IMR-90 (cell line): ENCODE data around the gene KRT86. TPM values are rescaled to one million over a fixed set of nuclear protein-coding genes. Genes with fewer than 3 reads are reported as not detected.

ENCODE experiments used
- ATAC-seq: fragments of 200-7000 bp; cut with Tn5 transposase; 2 replicates; pipeline ENCODE4 v1.9.1; 2020; ENCODE audit warnings: low read depth, mild to moderate bottlenecking, moderate library complexity
- BruUV-seq: library from RNA; stranded (reverse); fragments of 400-500 nt; replicated peaks from 2 replicates; lab custom pipeline; 2021; lab: Mats Ljungman, UMichigan
- CTCF ChIA-PET: fragments of 300-600 bp; formaldehyde crosslinking; extraction: SDS; loops from one replicate; lab custom pipeline; 2021; ENCODE audit warnings: antibody characterized with exemption; lab: Yijun Ruan, JAX
- POLR2A ChIA-PET: fragments of 300-600 bp; sonication (Branson Sonifier 250); formaldehyde crosslinking; loops from one replicate; lab custom pipeline; 2022; ENCODE audit warnings: antibody characterized with exemption; ENCODE audit not compliant: unreplicated experiment; lab: Charles Lee
- DNase-seq: peaks from one replicate; pipeline ENCODE4 v3.0.0; 2013
- H2AFZ ChIP-seq: replicated peaks from 2 replicates; pipeline ENCODE3; 2013; ENCODE audit warnings: low read length, mild to moderate bottlenecking; ENCODE audit not compliant: poor library complexity
- H2AK5ac ChIP-seq: 2 replicates; pipeline ENCODE4 v1.6.1; 2013; ENCODE audit warnings: low read depth, low read length, inconsistent platforms
- H2AK9ac ChIP-seq: replicated peaks from 2 replicates; pipeline ENCODE3; 2013; ENCODE audit warnings: mild to moderate bottlenecking, low read depth, low read length, moderate library complexity; ENCODE audit not compliant: poor library complexity
- H2BK120ac ChIP-seq: 2 replicates; pipeline ENCODE4 v1.6.1; 2013; ENCODE audit warnings: low read depth, low read length, inconsistent platforms
- H2BK15ac ChIP-seq: 3 replicates; pipeline ENCODE4 v1.6.1; 2013; ENCODE audit warnings: low read depth, low read length, inconsistent platforms
- H2BK20ac ChIP-seq: 2 replicates; pipeline ENCODE4 v1.6.1; 2013; ENCODE audit warnings: low read depth, mild to moderate bottlenecking, inconsistent platforms, low read length, moderate library complexity
- H2BK5ac ChIP-seq: 2 replicates; pipeline ENCODE4 v1.6.1; 2013; ENCODE audit warnings: mild to moderate bottlenecking, low read depth, low read length, inconsistent platforms; ENCODE audit not compliant: poor library complexity, severe bottlenecking
- H3K14ac ChIP-seq: replicated peaks from 2 replicates; pipeline ENCODE4 v1.6.1; 2013; ENCODE audit warnings: low read depth, low read length, inconsistent platforms
- H3K18ac ChIP-seq: 2 replicates; pipeline ENCODE4 v1.6.1; 2013; ENCODE audit warnings: low read depth, low read length, control low read depth
- H3K23ac ChIP-seq: 2 replicates; pipeline ENCODE4 v1.6.1; 2013; ENCODE audit warnings: low read depth, low read length, inconsistent platforms
- H3K27ac ChIP-seq: 2 replicates; pipeline ENCODE4 v1.5.1; 2013; ENCODE audit warnings: mild to moderate bottlenecking, control low read depth, low read length; ENCODE audit not compliant: insufficient read depth
- H3K27me3 ChIP-seq: 2 replicates; pipeline ENCODE4 v1.6.1; 2013; ENCODE audit warnings: low read length; ENCODE audit not compliant: control insufficient read depth, insufficient read depth
- H3K36me3 ChIP-seq: 2 replicates; pipeline ENCODE4 v1.6.1; 2013; ENCODE audit warnings: low read length, mixed read lengths; ENCODE audit not compliant: control insufficient read depth, insufficient read depth
- H3K4ac ChIP-seq: 2 replicates; pipeline ENCODE4 v1.6.1; 2013; ENCODE audit warnings: low read depth, low read length, inconsistent platforms
- H3K4me1 ChIP-seq: 2 replicates; pipeline ENCODE4 v1.6.1; 2013; ENCODE audit warnings: low read length, mixed read lengths; ENCODE audit not compliant: control insufficient read depth, insufficient read depth
- H3K4me2 ChIP-seq: 2 replicates; pipeline ENCODE4 v1.6.1; 2013; ENCODE audit warnings: low read depth, mild to moderate bottlenecking, control low read depth, low read length, moderate library complexity
- H3K4me3 ChIP-seq: 2 replicates; pipeline ENCODE4 v1.5.1; 2013; ENCODE audit warnings: low read depth, mild to moderate bottlenecking, control low read depth, low read length, moderate library complexity; ENCODE audit not compliant: insufficient read depth
- H3K56ac ChIP-seq: 2 replicates; pipeline ENCODE4 v1.6.1; 2013; ENCODE audit warnings: low read length, inconsistent platforms; ENCODE audit not compliant: insufficient read depth; ENCODE audit errors: extremely low read depth
- H3K79me1 ChIP-seq, 2 experiments: 2 replicates each; pipeline ENCODE4 v1.6.1; 2013; ENCODE audit warnings: low read length in 2 of 2, inconsistent platforms in 1 of 2, low read depth in 1 of 2
- H3K9ac ChIP-seq: 2 replicates; pipeline ENCODE4 v1.6.1; 2013; ENCODE audit warnings: low read depth, low read length, control low read depth
- H3K9me1 ChIP-seq: 2 replicates; pipeline ENCODE4 v1.6.1; 2013; ENCODE audit warnings: low read length, inconsistent platforms; ENCODE audit not compliant: insufficient read depth
- H3K9me3 ChIP-seq: 2 replicates; pipeline ENCODE4 v1.6.1; 2013; ENCODE audit warnings: low read length; ENCODE audit not compliant: control insufficient read depth, insufficient read depth
- H4K20me1 ChIP-seq: 2 replicates; pipeline ENCODE4 v1.6.1; 2013; ENCODE audit warnings: low read length, inconsistent platforms; ENCODE audit not compliant: insufficient read depth
- H4K5ac ChIP-seq: 2 replicates; pipeline ENCODE4 v1.6.1; 2013; ENCODE audit warnings: mild to moderate bottlenecking, low read depth, low read length, control low read depth
- H4K8ac ChIP-seq, 2 experiments: 2 replicates each; pipeline ENCODE4 v1.6.1; 2013; ENCODE audit warnings: low read depth in 2 of 2, low read length in 2 of 2, control low read depth in 1 of 2, inconsistent platforms in 1 of 2
- H4K91ac ChIP-seq: 2 replicates; pipeline ENCODE4 v1.6.1; 2013; ENCODE audit warnings: low read depth, low read length, inconsistent platforms; ENCODE audit not compliant: insufficient read depth
- BHLHE40 ChIP-seq: fragments of 150-350 bp; IDR thresholded peaks from 2 replicates; pipeline ENCODE4 v1.6.1; 2016; ENCODE audit warnings: mild to moderate bottlenecking, low read depth, low read length
- CEBPB ChIP-seq: IDR thresholded peaks from 2 replicates; pipeline ENCODE4 v1.6.1; 2012; ENCODE audit warnings: low read depth, low read length, improper control_type of control experiment
- CHD1 ChIP-seq: IDR thresholded peaks from 2 replicates; pipeline ENCODE4 v1.6.1; 2012; ENCODE audit warnings: low read depth, low read length, improper control_type of control experiment
- CTCF ChIP-seq: conservative IDR thresholded peaks from 2 replicates; pipeline ENCODE4 v1.5.1; 2012; ENCODE audit warnings: mild to moderate bottlenecking, low read depth, low read length, improper control_type of control experiment
- ELK1 ChIP-seq: fragments of 150-350 bp; IDR thresholded peaks from 2 replicates; pipeline ENCODE4 v1.6.1; 2016; ENCODE audit warnings: low read depth, mild to moderate bottlenecking, low read length, moderate library complexity, borderline replicate concordance
- FOS ChIP-seq: fragments of 150-350 bp; IDR thresholded peaks from 2 replicates; pipeline ENCODE4 v1.6.1; 2016; ENCODE audit warnings: low read depth, low read length
- MAFK ChIP-seq: IDR thresholded peaks from 2 replicates; pipeline ENCODE4 v1.6.1; 2012; ENCODE audit warnings: low read depth, low read length, improper control_type of control experiment
- MAZ ChIP-seq: IDR thresholded peaks from 2 replicates; pipeline ENCODE4 v1.6.1; 2012; ENCODE audit warnings: low read depth, mild to moderate bottlenecking, low read length, improper control_type of control experiment, moderate library complexity, borderline replicate concordance
- MXI1 ChIP-seq: IDR thresholded peaks from 2 replicates; pipeline ENCODE4 v1.6.1; 2012; ENCODE audit warnings: low read depth, mild to moderate bottlenecking, low read length, moderate library complexity, borderline replicate concordance
- NFE2L2 ChIP-seq: fragments of 150-350 bp; IDR thresholded peaks from 2 replicates; pipeline ENCODE4 v1.6.1; 2016; ENCODE audit warnings: low read depth, mild to moderate bottlenecking, low read length
- POLR2A ChIP-seq: IDR thresholded peaks from 2 replicates; pipeline ENCODE4 v1.6.1; 2012; ENCODE audit warnings: mild to moderate bottlenecking, low read depth, low read length
- RCOR1 ChIP-seq: IDR thresholded peaks from 2 replicates; pipeline ENCODE4 v1.6.1; 2012; ENCODE audit warnings: mild to moderate bottlenecking, low read length, improper control_type of control experiment; ENCODE audit not compliant: insufficient replicate concordance
- RFX5 ChIP-seq: IDR thresholded peaks from 2 replicates; pipeline ENCODE4 v1.8.0; 2012; ENCODE audit warnings: low read depth, mild to moderate bottlenecking, low read length, moderate library complexity
- SMC3 ChIP-seq: fragments of 150-350 bp; IDR thresholded peaks from 2 replicates; pipeline ENCODE4 v1.6.1; 2016; ENCODE audit warnings: low read depth, mild to moderate bottlenecking, antibody characterized with exemption, low read length, moderate library complexity
- USF2 ChIP-seq: fragments of 150-350 bp; IDR thresholded peaks from 2 replicates; pipeline ENCODE4 v1.6.1; 2017; ENCODE audit warnings: mild to moderate bottlenecking, antibody characterized with exemption, low read length, low read depth
- WGBS, 2 experiments: methylation state at CpG; one replicate each; pipeline versions ENCODE4 v1.1.5 to v1.1.7; 2013; ENCODE audit warnings: missing lambda C conversion rate in 2 of 2; ENCODE audit not compliant: insufficient read length in 1 of 2; ENCODE audit errors: extremely low coverage in 2 of 2; 5-methylcytosine and 5-hydroxymethylcytosine counted together
- dilution Hi-C: fragments of 300-500 bp; cut with HindIII; formaldehyde crosslinking; loops from one replicate; pipeline ENCODE4 v1.14.3; 2018; ENCODE audit warnings: low sequenced_read_pairs; ENCODE audit not compliant: unreplicated experiment
- in situ Hi-C: fragments of 300-500 bp; cut with MboI; formaldehyde crosslinking; loops from 3 replicates; pipeline ENCODE4 v1.14.3; 2019; ENCODE audit warnings: low sequenced_read_pairs, inconsistent platforms, mixed read lengths
- intact Hi-C: fragments of 100-400 bp; cut with micrococcal nuclease; formaldehyde crosslinking; loops from 2 replicates; pipeline ENCODE4 v1.10.0; 2022
- polyA plus RNA-seq, 3 experiments: library from polyadenylated mRNA; depleted of rRNA; stranded (reverse); fragments of >200 nt; gene quantifications; 2 replicates each; pipeline ENCODE4 v1.2.3, GENCODE V29; 2012; ENCODE audit warnings: low replicate concordance in 1 of 3
- total RNA-seq: library from RNA; depleted of rRNA; stranded (reverse); fragments of >200 nt; gene quantifications from 2 replicates; pipeline ENCODE4 v1.2.3, GENCODE V29; 2012

The KRT86 gene
- total and polyA plus RNA-seq, 2 of the 4 experiments (the other 2 are of a cell fraction): not detected

- Histone ChIP-seq H3K27me3 (peaks cover 33% of the 10 kb centered on the region), H4K8ac (no peak overlapping the region), H2BK5ac (no peak overlapping the region), H3K56ac (no peak overlapping the region), H4K91ac (no peak overlapping the region), H4K20me1 (no peaks in the 10 kb centered on the region), H3K36me3 (no peaks in the 10 kb centered on the region), H2AK5ac (no peak overlapping the region), H3K18ac (no peak overlapping the region), H3K9ac (no peak overlapping the region), H2AFZ (no peak overlapping the region), H4K5ac (no peak overlapping the region), H2BK120ac (no peak overlapping the region), H3K4me3 (no peak overlapping the region), H2BK15ac (no peak overlapping the region), H3K14ac (no peak overlapping the region), H3K9me3 (no peaks in the 10 kb centered on the region), H3K4me1 (no peaks in the 10 kb centered on the region), H2AK9ac (no peak overlapping the region), H3K4ac (no peak overlapping the region; the same call in 1 of the 2 replicates), H3K9me1 (0 out of 2 replicates have a peak, but pooled peaks cover 1% of the 10 kb centered on the region), H3K23ac (no peak overlapping the region), H2BK20ac (no peak overlapping the region), H3K79me1 (no peaks in the 10 kb centered on the region), H3K4me2 (no peak overlapping the region), H3K27ac (no peak overlapping the region)
- BruUV-seq: no TSS peak
- CTCF ChIA-PET: no interaction called here
- intact Hi-C loops (no loop called here), dilution Hi-C loops (no loop called here), in situ Hi-C loops (no loop called here)
- no peak for ATAC-seq
- no peak for DNase-seq
- POLR2A ChIA-PET: no interaction called here
- 100% methylated on average over 1 of the region's 10 CpGs; no CpG with 5 or more reads in 1 of the 2 experiments for WGBS, 2 experiments
- TF ChIP-seq FOS: no peak
- no peak for TF ChIP-seq NFE2L2
- TF ChIP-seq MAFK: no peak
- TF ChIP-seq MXI1: no peak
- no peak for TF ChIP-seq MAZ
- no peak for TF ChIP-seq CTCF
- TF ChIP-seq SMC3: no peak
- no peak for TF ChIP-seq RCOR1
- TF ChIP-seq CHD1: no peak
- no peak for TF ChIP-seq POLR2A
- TF ChIP-seq RFX5: no peak
- no peak for TF ChIP-seq BHLHE40
- no peak for TF ChIP-seq CEBPB
- no peak for TF ChIP-seq USF2
- no peak for TF ChIP-seq ELK1
Observed at GRCh38 chr12:52254180-52254964, 20.1 kb upstream of the KRT86 start.
